Dermis microvascular lymphatic vessel endothelial cell (primary cell): ENCODE data around the gene ZIC1. TPM values are rescaled to one million over a fixed set of nuclear protein-coding genes. Genes with fewer than 3 reads are reported as not detected.
A peak's percentile ranks its signal among the peaks of the same experiment; 100 is the strongest.

Experiments
- DNase-seq, 2 donors: peaks; one replicate each; pipeline versions ENCODE4 v3.0.0 to v3.0.0-alpha.2; 2010; ENCODE audit warnings: low read depth in 2 of 2
- total RNA-seq: library from RNA; depleted of rRNA; stranded (reverse); fragments of >200 nt; gene quantifications from 2 replicates; pipeline ENCODE4 v1.2.1, GENCODE V29; 2014

ZIC1 gene
- total RNA-seq = not detected in 2 replicates

DNA sequence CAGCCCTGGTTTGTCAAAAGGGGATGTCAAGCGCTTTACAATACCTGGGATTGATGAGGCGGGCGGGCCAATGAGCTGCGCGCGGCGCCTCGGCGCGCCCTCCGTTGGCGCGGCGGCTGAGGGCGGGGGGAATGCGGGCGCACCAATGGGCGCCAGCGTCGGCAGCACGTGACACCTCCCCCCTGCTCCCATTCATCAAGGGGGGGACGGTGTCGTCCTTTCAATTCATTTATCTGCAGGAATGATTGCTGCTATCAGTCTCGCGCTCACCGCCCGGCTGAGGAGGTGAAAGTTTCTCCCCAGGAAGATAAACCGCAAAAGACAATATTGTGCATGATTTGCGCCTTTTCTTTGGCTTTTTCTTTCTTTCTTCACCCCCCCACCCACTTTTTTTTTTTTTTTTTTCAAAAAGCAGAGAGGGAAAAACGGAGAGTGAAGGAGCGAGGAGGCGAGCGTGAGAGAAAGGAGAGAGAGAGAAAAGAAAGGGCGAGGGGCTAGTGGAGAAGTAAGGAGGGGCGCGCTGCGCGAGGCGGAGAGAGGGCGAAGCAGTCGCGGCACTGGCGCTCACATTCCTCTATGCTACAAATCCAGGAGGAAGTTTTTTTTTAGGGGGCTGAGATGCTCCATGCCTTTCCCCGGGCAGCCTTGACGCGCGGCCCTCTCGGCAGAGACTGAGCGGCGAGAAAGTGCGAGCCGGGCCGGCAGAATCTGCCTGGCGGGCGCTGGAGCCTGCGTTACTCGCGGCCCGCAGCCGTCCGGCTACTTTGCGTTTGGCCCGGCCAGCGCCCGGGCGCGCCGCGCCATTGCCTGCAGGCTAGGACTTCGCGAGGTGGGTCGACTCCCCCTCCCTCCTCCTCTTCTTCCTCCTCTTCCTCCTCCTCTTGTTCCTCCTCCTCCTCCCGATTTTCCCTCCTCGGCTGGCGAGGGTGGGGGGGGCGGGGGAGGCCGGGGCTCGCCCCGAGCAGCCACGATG lies at the start of gene ZIC1:
Gene ZIC1, plus strand, starts transcription at position 223 of the 973 bp plus-strand sequence. Its CDS starts 748 bp downstream, at position 971.
- no peak for DNase-seq

DNA sequence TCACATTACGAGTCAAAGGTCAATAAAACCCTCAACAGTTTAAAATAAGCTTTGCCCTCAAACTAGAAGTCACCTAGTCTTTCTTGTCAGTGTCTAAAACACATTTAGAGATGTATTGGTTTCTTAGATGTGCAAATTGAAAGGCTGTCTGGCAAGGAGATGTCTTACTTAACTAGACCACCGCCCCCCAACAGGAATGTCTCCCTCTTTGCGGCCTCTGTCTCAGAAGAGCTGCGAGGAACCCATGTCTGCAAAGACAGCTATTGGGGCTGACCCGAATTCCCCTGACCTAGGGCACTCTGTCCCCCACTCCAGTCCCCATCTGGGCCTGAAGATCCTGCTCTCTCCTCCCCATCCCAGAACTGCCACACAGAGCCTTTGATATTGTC lies 49.1 kb upstream of the ZIC1 start:
- DNase-seq = no peak

DNA sequence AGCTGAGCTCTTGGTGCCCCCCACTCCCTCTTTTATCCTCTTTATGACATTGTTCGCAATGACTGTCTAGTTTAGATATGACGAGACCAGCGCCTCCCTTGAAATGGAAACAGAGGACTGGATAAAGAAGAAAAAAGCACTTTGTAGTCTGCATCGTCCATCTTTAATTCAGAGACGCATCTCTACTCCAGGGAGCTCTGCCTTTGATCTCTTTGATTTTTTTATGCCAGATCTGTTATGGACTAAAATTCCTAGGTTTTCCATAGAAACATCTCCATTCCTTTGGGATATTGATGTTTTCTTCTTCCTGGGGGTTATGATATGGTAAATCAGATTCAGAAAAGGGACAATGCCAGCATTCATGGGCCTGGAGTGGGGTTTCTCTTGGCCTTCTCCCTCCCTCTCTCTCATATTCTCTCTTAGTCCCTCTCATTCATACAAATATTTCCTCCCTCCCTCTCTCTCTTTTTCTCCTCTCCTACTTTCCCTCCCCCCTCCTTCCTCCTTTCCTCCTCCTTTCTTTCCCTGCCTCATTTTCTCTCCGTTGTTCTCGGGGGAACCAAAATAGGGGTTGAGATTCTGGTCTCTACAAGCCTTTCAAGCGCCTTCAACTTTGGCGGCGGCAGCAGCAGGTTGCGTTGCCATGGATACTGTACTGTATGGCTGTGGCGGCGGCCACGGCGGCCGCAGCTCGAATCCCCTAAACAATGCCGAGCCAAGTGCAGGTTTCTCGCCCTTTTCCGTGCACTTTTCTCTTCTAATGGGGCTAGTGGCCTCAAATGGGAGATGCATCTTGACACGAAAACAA lies 48.3 kb upstream of the ZIC1 start:
- DNase-seq = no peak

DNA sequence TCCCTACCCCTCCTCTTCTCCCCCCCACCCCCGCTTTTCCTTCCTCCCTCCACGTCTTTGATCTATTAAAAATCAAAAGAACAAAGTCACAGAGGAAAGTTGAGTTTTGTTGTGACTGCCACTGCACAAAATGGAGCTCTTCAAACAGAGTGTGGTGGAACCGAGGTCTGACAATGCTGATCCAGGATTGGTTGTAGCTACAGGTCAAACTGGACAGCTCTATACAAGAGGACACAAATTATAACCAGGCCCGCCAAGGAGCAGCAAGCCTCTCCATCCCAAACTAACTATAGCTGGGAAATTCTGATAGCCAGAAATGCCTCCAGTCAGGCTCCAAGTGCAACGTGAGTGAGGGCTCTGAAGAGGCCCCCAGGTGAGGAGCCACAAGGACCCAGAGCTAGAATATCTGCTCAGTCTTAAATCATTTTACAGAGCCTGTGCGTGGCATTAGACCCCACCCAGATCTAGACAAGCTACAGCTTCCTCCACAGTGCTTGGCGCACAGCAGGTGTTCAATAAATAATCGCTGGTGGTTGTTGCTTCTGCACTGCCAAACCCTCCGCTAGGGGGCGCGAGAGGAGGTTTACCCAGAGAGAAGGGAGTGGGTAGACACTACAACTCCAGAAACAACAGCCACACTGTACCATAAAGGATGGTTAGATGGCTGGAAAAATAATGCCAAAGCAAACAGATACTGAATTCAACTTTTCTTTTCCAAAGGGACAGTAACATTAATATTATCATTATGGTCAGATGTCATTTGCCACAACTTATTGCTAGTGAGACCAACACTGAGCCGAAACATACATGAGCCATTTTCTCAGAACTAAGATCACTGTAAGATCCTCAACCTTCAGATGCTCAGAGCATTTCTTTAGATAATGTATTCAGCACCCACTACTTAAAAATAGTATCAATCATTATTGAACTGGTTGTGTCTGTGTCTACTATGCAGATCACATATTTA lies 47.4 kb upstream of the ZIC1 start:
- DNase-seq = peak; percentile 1 to 22

DNA sequence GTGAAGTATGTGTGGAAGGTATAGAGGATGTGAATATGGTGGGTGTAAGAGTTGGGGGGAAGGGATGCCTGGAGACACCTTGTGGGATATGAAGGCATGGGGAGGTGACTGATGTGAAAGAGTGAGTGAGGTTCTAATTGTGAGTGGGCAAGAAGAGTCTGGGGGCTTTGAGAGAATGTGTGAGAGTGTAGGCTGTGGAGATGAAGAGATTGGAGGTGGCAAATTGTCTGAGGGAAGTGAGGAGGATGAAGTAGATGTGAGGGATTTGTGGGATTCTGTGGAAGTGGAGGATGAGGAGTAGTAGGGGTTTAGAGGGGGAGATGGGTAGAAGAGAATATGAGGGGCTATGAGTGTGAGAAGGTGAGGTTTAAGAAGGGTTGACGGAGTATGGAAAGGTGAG lies 44.4 kb upstream of the ZIC1 start:
- DNase-seq = no peak

DNA sequence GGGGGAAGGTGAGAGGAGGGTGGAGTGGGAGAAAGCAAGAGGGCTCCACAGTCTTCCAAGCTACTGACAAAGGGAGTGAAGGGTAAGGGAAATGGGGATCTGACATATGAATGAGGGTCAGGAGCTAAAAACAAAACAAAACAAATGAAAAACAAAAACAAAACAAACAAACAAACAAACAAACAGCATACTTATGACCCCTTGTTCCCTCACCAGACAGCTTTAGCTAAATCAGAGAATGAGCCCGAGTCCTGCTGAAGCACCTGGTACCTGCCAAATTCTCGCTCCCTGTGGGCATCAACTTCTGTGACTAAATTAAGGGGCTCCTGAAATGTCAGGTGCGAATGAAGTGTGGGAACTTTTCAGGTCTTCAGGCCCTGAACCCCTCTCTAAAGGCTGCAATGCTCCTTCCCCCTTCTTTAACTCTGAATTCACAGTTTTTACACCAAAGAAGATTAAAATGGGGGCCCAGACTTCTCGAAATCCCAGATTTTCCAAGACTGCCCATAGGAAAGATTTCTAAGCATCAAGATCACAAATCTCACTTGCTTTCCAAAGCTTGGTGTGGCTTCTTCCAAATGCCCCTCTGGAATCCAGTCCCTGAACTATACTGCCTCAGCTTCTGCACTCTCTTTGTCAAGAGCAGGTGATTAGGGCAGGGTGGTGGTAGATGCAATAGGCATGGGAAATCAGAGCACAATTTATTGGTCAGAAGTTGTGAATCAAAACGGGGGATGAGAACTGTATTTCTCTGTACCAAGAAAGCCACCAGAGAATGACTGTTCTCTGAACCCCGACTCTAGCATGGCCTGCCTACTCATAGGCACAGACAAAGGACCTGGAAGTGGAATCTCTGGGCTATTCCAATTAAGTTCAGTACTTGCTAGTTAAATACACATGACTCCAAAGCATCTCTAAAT lies 43.7 kb upstream of the ZIC1 start:
- DNase-seq = no peak

DNA sequence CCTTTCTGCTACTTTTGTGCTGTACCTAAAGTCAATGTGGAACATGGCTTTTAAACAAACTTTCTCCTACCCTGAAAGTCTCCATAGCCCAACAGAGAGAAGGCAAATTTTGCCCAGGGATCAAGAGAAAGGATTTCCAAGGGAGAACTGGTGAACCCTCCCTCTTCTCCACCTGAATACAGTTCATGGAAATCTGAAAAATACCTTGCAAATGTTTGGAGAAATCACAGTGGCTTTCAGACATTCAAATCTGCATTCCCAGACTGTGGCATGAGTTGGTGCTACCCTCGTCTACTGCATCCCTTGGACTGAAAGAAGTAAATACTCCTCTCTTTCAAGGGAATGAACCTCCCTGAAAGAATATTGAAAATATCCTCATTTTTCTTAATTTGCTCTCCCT lies 41.5 kb upstream of the ZIC1 start:
- DNase-seq = no peak

DNA sequence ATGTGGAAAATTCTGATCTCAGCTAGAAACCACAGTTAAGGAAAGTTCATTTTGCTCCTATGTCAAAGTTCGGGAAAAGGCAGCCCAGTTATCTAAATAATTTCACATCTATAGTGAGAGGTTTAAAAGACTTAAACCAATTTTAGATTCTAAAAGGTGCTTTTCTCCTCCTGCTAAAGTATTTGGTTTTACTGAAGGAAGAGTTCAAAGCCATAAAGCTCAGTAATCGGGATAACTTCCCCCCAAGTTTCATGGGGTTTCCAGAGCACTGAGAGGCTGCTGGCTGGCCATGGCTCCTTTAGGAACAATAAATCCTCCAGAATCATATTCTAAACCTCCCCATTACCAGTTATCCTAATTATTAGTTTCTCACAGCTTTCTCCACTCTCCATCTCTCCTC lies 41.0 kb upstream of the ZIC1 start:
- DNase-seq = no peak

DNA sequence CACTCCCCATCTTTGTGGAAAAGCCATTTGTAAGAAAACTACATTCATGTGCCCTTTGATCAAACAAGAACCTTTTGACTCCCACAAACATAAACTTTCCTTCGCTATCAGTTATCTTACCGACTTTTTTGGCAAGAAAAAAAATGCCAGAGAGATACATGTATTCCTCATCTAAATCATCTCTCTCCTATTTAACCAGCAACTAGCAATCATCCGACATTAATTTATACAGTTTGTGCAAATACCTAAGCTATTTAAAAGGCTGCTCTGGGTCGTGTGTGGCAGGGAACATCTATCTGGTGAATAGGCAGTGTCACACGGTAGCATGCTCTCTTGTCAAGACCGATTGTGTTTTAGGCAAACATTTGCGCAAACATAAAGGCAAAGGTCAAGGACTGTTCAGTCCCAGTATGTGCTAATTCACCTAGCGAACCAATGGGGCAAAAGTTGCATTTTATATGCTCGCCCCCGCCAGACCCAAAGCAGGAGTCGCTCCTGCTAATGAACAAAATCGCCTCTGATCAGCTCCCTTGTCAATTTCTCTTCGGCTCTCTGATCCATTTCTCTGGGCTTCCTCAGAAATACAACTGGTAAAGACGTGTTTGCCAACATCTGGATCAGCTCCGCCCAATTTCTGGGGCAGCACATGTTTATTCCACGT lies 40.5 kb upstream of the ZIC1 start:
- DNase-seq = no peak

DNA sequence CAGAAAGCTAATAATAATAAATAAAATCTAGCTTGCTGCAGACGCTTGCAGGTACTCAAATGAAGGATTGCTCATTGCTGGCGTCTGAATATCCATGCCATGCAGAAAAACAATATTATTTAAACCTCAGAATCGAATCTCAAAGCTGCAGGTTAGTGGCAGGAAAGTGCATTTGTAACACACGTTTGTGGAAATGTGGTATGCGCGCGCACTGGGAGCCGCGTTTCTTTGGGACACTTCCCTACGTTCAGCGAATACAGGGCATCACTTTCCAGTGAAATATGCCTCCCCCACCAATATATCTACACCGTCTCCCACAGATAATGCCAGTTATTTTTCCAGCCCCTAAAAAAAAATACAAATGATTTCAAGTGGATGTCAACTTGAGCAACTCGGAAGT lies 39.9 kb upstream of the ZIC1 start:
- DNase-seq = no peak

DNA sequence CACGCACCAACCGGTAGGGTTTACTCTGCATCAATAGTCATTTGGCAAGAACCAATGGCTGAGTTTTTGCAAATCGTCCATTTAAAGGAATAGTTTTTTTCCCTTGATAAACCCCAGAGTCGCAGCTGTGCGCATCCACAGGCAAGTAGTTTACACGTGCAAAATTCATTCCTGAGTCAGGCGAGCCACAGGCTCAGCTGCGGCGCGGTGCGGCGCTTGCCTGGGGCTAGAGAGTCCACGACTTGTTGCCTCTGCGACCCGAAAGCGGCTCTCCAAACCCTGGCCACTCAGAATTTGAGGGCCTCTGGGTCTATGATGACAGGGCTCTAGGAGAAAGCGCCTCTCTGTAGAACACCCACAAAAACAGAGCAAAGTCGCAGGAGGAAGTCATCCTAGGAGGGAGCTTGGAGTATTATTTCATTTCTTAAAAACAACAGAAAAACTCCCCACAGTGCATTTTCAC lies 39.5 kb upstream of the ZIC1 start:
- DNase-seq = no peak

DNA sequence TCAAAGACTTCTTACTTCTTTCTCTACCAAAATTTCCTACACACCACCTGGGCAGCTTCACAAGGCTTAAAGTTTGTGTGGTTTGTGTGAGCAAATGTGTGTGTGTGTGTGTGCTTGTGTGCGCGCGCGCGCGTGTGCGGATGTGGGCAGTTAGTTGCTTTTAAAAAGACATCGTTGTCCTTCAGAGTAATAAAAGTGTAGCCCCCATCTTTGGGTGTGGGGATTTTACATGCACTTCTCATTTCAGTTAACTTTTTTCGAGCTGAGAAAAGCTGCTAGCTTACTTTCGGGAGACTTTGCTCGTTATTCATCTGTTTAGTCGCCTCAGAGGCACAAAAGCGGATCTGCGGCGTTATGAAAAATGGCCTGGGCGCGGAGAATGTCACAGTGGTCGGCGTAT lies 38.8 kb upstream of the ZIC1 start:
- no peak for DNase-seq

DNA sequence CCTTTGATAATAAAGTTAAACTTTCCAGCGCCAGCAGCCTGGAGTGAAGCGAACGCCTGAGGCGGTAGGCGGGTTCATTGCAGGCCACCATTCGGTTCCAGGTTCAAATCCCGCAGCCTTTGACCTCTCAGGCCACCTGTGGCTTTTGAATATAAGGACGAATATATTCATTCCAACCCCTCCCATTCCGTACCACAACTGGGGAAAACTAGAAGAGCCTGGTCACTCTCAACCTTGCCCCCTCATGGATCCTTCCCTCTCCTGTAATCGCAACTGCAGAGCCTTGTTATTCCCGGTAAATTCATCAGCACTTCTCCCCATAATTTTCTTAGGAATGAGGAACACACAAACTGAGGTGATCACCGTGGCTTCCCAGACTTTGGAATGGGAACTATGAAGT lies 38.0 kb upstream of the ZIC1 start:
- DNase-seq = no peak

DNA sequence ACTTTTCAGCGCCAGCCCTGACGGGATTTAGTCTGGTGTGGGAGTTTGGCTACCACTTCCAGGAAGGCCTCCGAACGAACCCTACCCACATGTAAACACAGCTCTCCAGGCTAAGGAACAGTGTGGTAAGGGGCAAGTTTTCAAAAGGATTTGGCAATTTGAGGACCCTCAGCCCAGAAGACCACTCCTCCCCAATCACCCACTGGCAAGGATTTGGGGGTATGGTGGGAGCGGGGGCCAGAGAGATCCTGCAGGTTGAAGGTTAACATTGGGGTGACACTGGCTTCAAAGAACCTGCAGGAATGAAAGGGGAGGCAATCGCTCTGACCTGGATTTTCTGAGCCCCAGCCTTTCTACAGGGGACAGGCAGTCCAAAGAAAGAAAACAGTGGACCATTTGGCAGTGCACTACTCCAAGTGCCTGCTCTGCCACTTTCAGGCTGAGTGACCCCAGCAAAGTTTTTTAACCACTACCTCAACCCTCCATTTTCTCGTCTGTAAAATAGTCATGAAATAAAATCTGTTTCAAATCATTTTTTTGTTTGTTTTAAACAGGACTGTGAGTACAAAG lies 37.3 kb upstream of the ZIC1 start:
- no peak for DNase-seq

DNA sequence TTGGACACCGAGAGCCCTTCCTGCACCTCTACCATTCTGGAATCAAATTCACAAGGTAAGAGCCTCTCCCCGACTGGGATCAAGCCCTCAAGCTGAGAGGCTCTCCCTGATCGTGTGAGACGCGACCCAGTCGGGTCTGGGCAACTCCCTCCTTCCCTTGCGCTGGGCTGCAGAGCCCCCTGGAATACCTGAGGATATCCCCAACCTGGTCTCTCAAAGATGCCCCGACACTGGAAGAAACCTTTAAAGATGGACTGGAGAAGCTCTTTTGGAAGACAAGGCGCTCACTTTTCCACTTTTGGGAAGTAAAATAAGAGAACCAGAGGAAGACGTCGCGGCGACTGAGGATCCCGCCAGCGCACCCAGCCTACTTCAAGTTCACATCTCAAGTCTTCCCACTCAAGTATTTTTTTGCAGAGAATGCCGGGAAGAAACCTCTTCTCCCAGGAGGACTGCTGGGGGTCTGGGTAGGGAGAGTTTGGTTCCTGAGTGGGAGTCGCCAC lies 36.6 kb upstream of the ZIC1 start:
- no peak for DNase-seq

DNA sequence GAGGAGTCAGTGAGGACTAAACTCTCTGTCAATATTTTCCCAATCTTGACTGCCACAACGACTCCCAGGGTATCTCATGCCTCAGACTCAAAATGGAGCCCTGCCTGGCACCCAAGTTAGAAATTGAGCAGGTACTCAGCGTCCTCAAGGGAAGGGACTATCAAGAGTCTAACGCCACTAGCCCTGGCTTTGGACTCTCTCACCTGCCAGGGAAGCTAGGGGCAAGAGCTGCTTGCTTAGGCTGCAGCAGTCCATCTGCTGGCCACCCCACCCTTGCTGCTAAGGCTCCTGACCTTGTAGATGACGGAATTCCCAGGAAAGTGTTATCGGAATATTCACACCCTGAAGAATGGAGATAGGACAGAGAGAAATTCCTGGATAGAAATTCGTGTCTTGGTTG lies 35.9 kb upstream of the ZIC1 start:
- no peak for DNase-seq

DNA sequence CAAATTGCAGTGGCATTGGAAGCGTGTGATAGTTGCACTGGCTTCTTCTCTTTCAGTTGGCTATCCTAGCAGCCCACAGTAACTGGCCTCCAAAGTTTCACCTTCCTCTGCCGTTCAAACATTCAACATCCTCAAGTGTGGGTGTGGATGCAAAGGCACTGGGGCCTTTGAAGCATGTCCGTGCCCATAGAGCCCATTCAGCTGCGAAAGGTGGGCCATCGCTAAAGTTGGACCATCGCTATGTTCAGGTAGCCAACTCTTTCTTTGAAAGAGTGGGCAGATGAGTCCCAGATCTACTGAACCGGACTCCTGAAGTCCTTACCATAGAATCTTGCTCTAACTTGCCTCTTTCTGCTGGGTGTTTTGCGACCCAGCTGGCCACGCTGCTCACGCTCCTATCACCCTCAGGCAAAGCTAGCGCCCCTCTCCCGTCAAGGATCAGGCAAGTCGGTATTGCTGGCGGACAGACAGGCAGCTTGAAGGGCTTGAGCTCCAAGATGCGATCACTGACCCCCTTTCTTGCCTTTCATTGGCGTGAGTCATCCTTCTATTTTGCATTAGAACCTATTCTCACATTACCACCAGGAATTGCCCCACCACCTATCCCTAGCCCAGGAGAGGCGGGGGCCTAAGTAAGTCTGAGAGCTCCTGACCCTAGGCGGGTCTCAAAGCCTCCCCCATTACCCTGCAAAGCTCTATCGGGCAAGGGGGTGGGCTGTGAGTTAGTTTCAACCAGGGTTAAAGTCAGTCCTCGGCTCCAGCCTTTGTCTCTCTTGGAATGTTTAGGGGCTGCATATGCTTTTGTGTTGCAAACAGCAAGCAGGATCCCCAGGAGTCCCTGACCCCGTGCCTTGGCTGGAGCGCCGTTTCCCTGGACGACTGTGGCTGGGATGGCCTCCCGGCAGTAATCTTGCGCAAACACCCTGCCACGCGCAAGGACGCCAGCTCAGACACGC lies 31.5 kb upstream of the ZIC1 start:
- no peak for DNase-seq

DNA sequence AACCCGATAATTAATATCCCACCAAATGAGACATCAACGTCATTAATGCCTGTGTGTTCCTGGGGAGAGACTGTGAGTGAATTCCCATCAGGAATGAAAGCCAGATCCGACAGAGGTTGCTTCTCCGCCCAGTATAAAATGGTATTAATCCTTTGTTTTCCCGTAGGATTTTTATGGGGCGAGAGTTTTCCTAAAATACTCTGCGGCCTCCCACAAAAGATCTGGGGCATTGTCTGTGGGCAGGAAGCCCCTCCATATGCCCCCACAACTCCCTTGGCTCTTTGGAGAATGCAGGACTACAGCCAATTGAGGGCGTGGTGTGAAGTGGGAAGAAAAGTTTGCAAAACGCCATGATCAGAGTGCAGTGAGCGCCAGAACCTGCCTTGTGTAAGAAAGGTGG lies 29.5 kb upstream of the ZIC1 start:
- DNase-seq = no peak
